Measurements from ENCODE around the gene KCTD17. TPM values are rescaled to one million over a fixed set of nuclear protein-coding genes. Genes with fewer than 3 reads are reported as not detected.

The KCTD17 gene
- total RNA-seq, 3 donors from 2014 or later, result 8.2 to 17.4 (median 11.1) TPM

GRCh38 chr22:37059876-37060449, 8.4 kb downstream of the KCTD17 start:
- H3K27ac ChIP-seq, result no peak overlapping the region
- H3K4me3 ChIP-seq, result no peak overlapping the region
- H3K36me3 ChIP-seq, result no peaks in the 10 kb centered on the region
- no peaks in the 10 kb centered on the region for H3K4me1 ChIP-seq
- TF ChIP-seq POLR2A (IDR thresholded peaks at IDR 0.05) (no peak), CTCF (IDR thresholded peaks at IDR 0.05) (no peak), POLR2AphosphoS5 (IDR thresholded peaks at IDR 0.05) (no peak)
- no peak for DNase-seq (ENCODE audit: low spot score in 2 of 2)
- H3K9me3 ChIP-seq, result no peaks in the 10 kb centered on the region
- intact Hi-C loops (cut with DNase I; ENCODE audit: low total_unique reads), result no loop called here
- no peaks in the 10 kb centered on the region for H3K27me3 ChIP-seq

- H3K4me1 ChIP-seq, result no peaks in the 10 kb centered on the region
- no peak overlapping the region for H3K27ac ChIP-seq
- no peaks in the 10 kb centered on the region for H3K36me3 ChIP-seq
- H3K9me3 ChIP-seq, result no peaks in the 10 kb centered on the region
- no peaks in the 10 kb centered on the region for H3K27me3 ChIP-seq
- no peak for DNase-seq (ENCODE audit: low spot score in 2 of 2)
- intact Hi-C loops (cut with DNase I; ENCODE audit: low total_unique reads), result no loop called here
- H3K4me3 ChIP-seq, result no peak overlapping the region
- TF ChIP-seq POLR2A (IDR thresholded peaks at IDR 0.05) (no peak), POLR2AphosphoS5 (IDR thresholded peaks at IDR 0.05) (no peak), CTCF (IDR thresholded peaks at IDR 0.05) (no peak)
Observed at GRCh38 chr22:37060801-37061610, 9.5 kb downstream of the KCTD17 start.

GRCh38 chr22:37061611-37062375, 10.3 kb downstream of the KCTD17 start:
- no peak overlapping the region for H3K27ac ChIP-seq
- H3K36me3 ChIP-seq, result no peaks in the 10 kb centered on the region
- no peaks in the 10 kb centered on the region for H3K27me3 ChIP-seq
- no peaks in the 10 kb centered on the region for H3K9me3 ChIP-seq
- H3K4me3 ChIP-seq, result no peak overlapping the region
- intact Hi-C loops (cut with DNase I; ENCODE audit: low total_unique reads), result no loop called here
- TF ChIP-seq CTCF (IDR thresholded peaks at IDR 0.05) (no peak), POLR2AphosphoS5 (IDR thresholded peaks at IDR 0.05) (no peak), POLR2A (IDR thresholded peaks at IDR 0.05) (no peak)
- no peak for DNase-seq (ENCODE audit: low spot score in 2 of 2)
- no peaks in the 10 kb centered on the region for H3K4me1 ChIP-seq

GRCh38 chr22:37062376-37062675, 10.8 kb downstream of the KCTD17 start:
- DNase-seq (ENCODE audit: low spot score in 2 of 2), result no peak
- H3K36me3 ChIP-seq, result no peaks in the 10 kb centered on the region
- H3K4me1 ChIP-seq, result no peaks in the 10 kb centered on the region
- no peak overlapping the region for H3K27ac ChIP-seq
- H3K9me3 ChIP-seq, result no peaks in the 10 kb centered on the region
- H3K4me3 ChIP-seq, result no peak overlapping the region
- no peaks in the 10 kb centered on the region for H3K27me3 ChIP-seq
- intact Hi-C loops (cut with DNase I; ENCODE audit: low total_unique reads), result no loop called here
- no peak for TF ChIP-seq CTCF (IDR thresholded peaks at IDR 0.05)
- TF ChIP-seq POLR2AphosphoS5 (IDR thresholded peaks at IDR 0.05), result no peak
